ENCODE results near the gene ZKSCAN5. TPM values are rescaled to one million over a fixed set of nuclear protein-coding genes. Genes with fewer than 3 reads are reported as not detected.
"Not testable (repeated sequence)": the region's sequence is repeated elsewhere in the genome, so short reads cannot be mapped to it uniquely, and the experiment has no call there.

ZKSCAN5 gene
- total RNA-seq, 1 experiment from 2014 or later, result 10.2 TPM

GRCh38 chr7:99562832-99563231 is 58.4 kb downstream of the ZKSCAN5 start (continued):
- no peak for TF ChIP-seq ZNF274 (IDR thresholded peaks at IDR 0.05; ENCODE audit: low read depth, low read length)

GRCh38 chr7:99563650-99564049 is 59.2 kb downstream of the ZKSCAN5 start:
- Histone ChIP-seq H3K36me3 (ENCODE audit: control insufficient read depth in 1 of 2, insufficient read depth in 2 of 2, low read length in 2 of 2) (peaks cover 28 to 49% of the 10 kb centered on the region in 2 experiments), H3K27ac (ENCODE audit: low read depth, low read length) (peak overlapping the region; percentile 63; the same call in 1 of the 2 replicates), H3K27me3 (ENCODE audit: insufficient read depth, low read length) (no peaks in the 10 kb centered on the region), H4K20me1 (ENCODE audit: insufficient read depth) (no peaks in the 10 kb centered on the region; the same call in 1 of the 2 replicates), H3K9ac (ENCODE audit: low read length) (peak overlapping the region; percentile 54), H3K4me2 (ENCODE audit: low read length) (peak overlapping the region; percentile 79), H3K4me3 (replicated peaks in 1 of 2; ENCODE audit: low read depth in 1 of 2, low read length in 2 of 2) (peak overlapping the region in 1 of 2 experiments; percentile 34; a peak in 1 of 4 replicates), H2AFZ (ENCODE audit: low read depth, low read length, poor library complexity, severe bottlenecking) (no peak overlapping the region), H3K9me2 (ENCODE audit: insufficient read depth) (no peaks in the 10 kb centered on the region), H3K4me1 (ENCODE audit: control insufficient read depth in 1 of 2, insufficient read depth in 2 of 2, low read length in 2 of 2) (peaks cover 32 to 55% of the 10 kb centered on the region in 2 experiments), H3K9me3 (ENCODE audit: control insufficient read depth in 1 of 2, insufficient read depth in 1 of 2, low read depth in 1 of 2, low read length in 2 of 2) (no peaks in the 10 kb centered on the region), H3K79me2 (ENCODE audit: insufficient read depth, low read length) (peaks cover 70% of the 10 kb centered on the region)
- DNase-seq (ENCODE audit: low read depth, low spot score) (no peak), ATAC-seq (peak; percentile 31; the same call in 1 of the 2 replicates)
- intact Hi-C loops (cut with micrococcal nuclease), result no loop called here
- POLR2A ChIA-PET, result no interaction called here
- RAD21 ChIA-PET (ENCODE audit: low non-redundant PET in 1 of 2, low total read pairs in 2 of 2, uncharacterized antibody in 2 of 2, unreplicated experiment in 2 of 2), result no interaction called here
- no peak for TF ChIP-seq POLR2A (IDR thresholded peaks at IDR 0.05; ENCODE audit: borderline replicate concordance, extremely low read depth, insufficient read depth, insufficient read length)
- TF ChIP-seq CEBPB (IDR thresholded peaks at IDR 0.05; ENCODE audit: low read depth), result no peak
- TF ChIP-seq FOSL1 (IDR thresholded peaks at IDR 0.05; ENCODE audit: low read depth), result peak; percentile 28; the same call in 1 of the 2 replicates
- TF ChIP-seq TCF7L2 (IDR thresholded peaks at IDR 0.05; ENCODE audit: borderline replicate concordance, extremely low read depth, insufficient read depth, insufficient read length), result no peak
- TF ChIP-seq EZH2 (IDR thresholded peaks at IDR 0.05), result no peak
- no peak for TF ChIP-seq MAX (IDR thresholded peaks at IDR 0.05)
- TF ChIP-seq RAD21 (IDR thresholded peaks at IDR 0.05; ENCODE audit: low read depth), result no peak
- TF ChIP-seq JUND (IDR thresholded peaks at IDR 0.05), result no peak
- no TSS peak for BruUV-seq (replicated peaks)
- CTCF ChIA-PET, result no interaction called here

- CTCF ChIA-PET; H2AFZ ChIP-seq (ENCODE audit: low read depth, low read length, poor library complexity, severe bottlenecking); H4K20me1 ChIP-seq (ENCODE audit: insufficient read depth); H3K4me3 ChIP-seq (replicated peaks in 1 of 2; ENCODE audit: low read depth in 1 of 2, low read length in 2 of 2); H3K27me3 ChIP-seq (ENCODE audit: insufficient read depth, low read length); DNase-seq (ENCODE audit: low read depth, low spot score); ATAC-seq; intact Hi-C loops (cut with micrococcal nuclease); H3K9ac ChIP-seq (ENCODE audit: low read length); H3K27ac ChIP-seq (ENCODE audit: low read depth, low read length); POLR2A ChIA-PET; H3K9me2 ChIP-seq (ENCODE audit: insufficient read depth); H3K4me2 ChIP-seq (ENCODE audit: low read length); BruUV-seq (replicated peaks); H3K9me3 ChIP-seq (ENCODE audit: control insufficient read depth in 1 of 2, insufficient read depth in 1 of 2, low read depth in 1 of 2, low read length in 2 of 2); RAD21 ChIA-PET (ENCODE audit: low non-redundant PET in 1 of 2, low total read pairs in 2 of 2, uncharacterized antibody in 2 of 2, unreplicated experiment in 2 of 2): not testable (repeated sequence)
- peaks cover 39 to 46% of the 10 kb centered on the region in 2 experiments for H3K36me3 ChIP-seq (ENCODE audit: control insufficient read depth in 1 of 2, insufficient read depth in 2 of 2, low read length in 2 of 2)
- H3K79me2 ChIP-seq (ENCODE audit: insufficient read depth, low read length), result peaks cover 41% of the 10 kb centered on the region
- H3K4me1 ChIP-seq (ENCODE audit: control insufficient read depth in 1 of 2, insufficient read depth in 2 of 2, low read length in 2 of 2), result peaks cover 6 to 11% of the 10 kb centered on the region in 2 experiments
Observed at GRCh38 chr7:99568770-99569169, 64.3 kb downstream of the ZKSCAN5 start.

All from HCT116 (cell line).